Astrocyte (in vitro differentiated cells and primary cell): ENCODE results near the gene GPD2.

ENCODE experiments used
- CTCF ChIP-seq: IDR thresholded peaks from 2 replicates; pipeline ENCODE4 v1.5.1; 2011; ENCODE audit warnings: low read depth, mild to moderate bottlenecking, inconsistent platforms, low read length, moderate library complexity; ENCODE audit not compliant: insufficient read depth
- EZH2 ChIP-seq: IDR thresholded peaks from 2 replicates; pipeline ENCODE4 v1.6.1; 2012; ENCODE audit warnings: mild to moderate bottlenecking, low read length, inconsistent platforms; ENCODE audit not compliant: insufficient read depth

DNA sequence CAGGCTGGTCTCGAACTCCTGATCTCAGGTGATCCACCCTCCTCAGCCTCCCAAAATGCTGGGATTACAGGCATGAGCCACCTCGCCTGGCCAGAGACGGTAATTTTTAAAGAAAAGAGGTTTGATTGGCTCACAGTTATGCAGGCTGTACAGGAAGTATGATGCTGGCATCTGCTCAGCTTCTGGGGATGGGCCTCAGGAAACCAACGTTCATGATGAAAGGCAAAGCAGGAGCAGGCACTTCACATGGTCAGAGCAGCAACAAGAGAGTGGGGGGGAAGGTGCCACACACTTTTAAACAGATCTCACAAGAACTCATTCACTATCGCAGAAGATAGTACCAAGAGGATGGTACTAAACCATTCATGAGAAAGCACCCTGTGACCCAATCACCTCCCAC, 38.0 kb upstream of the GPD2 start:
- no peak for TF ChIP-seq CTCF
- TF ChIP-seq EZH2: no peak
